AG09319 (cell line): ENCODE measurements around the gene SMIM35.

Experiments
- DNase-seq: peaks from one replicate; pipeline ENCODE4 v3.0.0-alpha.2; 2010; ENCODE audit warnings: low read depth; ENCODE audit errors: extremely low read depth
- TF ChIP-seq, protein P1 (sequence below): IDR thresholded peaks from 2 replicates; pipeline ENCODE4 v1.5.1; 2011; ENCODE audit warnings: low read depth, mild to moderate bottlenecking, inconsistent platforms, low read length, moderate library complexity

SMIM35 gene

DNA sequence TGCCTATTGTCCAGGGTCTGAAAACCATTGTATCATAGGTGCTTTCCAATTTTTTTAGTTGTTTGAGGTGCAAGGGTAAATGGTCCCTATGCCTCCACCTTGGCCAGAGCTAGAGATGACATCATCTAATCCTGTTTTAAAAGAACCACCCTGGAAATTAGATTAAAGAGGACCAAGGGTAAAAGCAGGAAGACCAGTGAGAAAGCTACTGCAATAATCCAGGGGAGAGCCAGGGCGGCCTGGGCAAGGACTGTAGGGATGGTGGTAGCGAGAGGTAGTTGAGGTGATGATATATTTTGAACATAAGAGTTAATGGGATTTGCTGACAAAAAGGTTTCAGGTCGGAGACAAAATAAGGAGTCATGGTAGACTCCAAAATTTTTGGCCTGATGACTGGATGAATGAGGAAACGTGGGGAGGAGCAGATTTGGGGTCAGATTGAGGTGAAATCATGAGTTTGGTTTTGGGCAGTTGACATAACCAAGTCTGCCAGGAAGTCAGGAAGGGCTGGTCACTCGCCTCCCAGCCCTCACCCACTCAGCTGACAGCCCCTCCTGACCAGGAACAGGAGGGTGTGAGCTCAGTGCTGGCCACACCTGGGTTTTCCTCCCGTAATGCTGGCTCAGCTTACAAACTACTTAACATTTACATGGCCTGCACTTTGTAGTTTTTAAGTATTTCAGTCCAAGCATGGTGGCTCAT lies 42.9 kb upstream of the SMIM35 start:
- DNase-seq = no peak
- TF ChIP-seq, protein P1, sequence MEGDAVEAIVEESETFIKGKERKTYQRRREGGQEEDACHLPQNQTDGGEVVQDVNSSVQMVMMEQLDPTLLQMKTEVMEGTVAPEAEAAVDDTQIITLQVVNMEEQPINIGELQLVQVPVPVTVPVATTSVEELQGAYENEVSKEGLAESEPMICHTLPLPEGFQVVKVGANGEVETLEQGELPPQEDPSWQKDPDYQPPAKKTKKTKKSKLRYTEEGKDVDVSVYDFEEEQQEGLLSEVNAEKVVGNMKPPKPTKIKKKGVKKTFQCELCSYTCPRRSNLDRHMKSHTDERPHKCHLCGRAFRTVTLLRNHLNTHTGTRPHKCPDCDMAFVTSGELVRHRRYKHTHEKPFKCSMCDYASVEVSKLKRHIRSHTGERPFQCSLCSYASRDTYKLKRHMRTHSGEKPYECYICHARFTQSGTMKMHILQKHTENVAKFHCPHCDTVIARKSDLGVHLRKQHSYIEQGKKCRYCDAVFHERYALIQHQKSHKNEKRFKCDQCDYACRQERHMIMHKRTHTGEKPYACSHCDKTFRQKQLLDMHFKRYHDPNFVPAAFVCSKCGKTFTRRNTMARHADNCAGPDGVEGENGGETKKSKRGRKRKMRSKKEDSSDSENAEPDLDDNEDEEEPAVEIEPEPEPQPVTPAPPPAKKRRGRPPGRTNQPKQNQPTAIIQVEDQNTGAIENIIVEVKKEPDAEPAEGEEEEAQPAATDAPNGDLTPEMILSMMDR = no peak

DNA sequence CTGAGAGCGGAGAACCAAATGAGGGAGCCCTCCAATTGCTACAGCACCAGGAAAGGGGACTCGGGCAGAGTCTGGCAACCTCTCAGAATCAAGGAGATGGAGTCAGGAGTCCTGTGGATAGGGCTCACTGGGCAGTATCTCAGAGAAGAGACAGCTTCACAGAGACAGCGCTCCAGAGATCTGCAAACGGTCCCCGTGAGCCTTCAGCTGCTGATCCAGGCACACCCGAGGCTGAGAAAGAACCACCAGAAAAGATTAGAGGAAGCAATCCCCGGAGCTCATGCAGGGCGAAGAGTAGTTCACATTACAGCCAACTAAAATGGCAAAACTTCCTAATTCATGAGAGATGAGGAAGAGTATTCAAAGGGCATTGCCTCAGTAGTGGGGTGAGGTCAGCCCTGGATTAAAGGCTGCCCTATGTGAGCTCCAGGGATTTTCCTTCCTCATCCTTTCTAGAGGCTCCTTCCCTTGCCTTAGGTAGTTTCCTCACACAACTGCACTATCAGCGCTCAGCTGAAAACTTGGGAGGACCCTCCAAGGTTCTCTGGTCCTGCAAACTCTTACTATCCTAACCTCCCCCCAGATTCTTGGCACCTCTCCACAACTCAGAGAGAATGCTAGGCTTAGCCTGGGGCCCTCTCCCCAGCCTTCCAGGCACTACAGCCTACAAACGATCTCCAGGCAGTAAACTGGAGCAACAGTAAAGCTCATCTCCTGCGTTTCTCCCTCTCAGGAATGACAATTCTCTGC lies 42.1 kb upstream of the SMIM35 start:
- TF ChIP-seq, protein P1 = no peak
- DNase-seq = no peak

GRCh38 chr11:118128310-118128709 lies 41.5 kb upstream of the SMIM35 start:
- TF ChIP-seq, protein P1 = no peak
- DNase-seq = no peak

DNA sequence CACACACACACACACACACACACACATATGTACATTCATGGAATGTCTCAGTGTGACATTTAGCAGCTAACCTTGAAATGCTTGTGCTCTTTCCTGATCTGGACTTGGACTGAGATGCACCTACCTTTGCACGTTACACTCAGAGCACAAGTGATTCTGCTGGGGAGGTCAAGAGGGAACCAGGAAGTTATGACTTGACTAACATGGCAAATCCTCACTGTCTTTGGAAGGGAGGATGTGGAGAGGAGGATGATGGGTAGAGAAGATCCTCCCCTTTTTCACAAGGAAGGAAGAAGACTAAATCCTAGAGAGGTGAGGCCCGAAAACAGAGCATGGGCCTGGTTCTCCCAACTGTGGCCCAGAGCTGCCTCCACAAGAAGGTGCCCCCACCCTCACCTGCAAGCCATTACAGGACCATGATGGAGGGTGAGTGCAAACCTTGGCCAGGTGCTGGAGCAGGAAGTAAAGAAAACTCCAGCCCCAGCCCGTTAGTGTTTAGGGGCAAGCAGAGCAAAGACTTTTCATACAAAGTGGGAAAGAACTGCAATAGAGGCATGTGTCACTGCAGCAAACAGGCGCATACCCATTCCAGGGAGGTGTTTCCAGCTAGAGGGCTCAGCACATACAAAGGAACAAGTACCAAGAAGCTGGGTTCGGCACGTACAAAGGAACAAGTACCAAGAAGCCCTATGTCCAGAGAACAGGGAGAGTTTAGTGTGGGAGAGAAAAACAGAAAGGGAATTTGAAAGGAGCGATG lies 39.5 kb upstream of the SMIM35 start:
- TF ChIP-seq, protein P1 = no peak
- no peak for DNase-seq

- no peak for DNase-seq
- TF ChIP-seq, protein P1 = no peak
Observed at GRCh38 chr11:118124929-118125535, 38.3 kb upstream of the SMIM35 start.

GRCh38 chr11:118120793-118121192 lies 34.0 kb upstream of the SMIM35 start:
- TF ChIP-seq, protein P1 = no peak
- no peak for DNase-seq
